Measurements from ENCODE around the gene ACOX1.

Gene ACOX1

DNA sequence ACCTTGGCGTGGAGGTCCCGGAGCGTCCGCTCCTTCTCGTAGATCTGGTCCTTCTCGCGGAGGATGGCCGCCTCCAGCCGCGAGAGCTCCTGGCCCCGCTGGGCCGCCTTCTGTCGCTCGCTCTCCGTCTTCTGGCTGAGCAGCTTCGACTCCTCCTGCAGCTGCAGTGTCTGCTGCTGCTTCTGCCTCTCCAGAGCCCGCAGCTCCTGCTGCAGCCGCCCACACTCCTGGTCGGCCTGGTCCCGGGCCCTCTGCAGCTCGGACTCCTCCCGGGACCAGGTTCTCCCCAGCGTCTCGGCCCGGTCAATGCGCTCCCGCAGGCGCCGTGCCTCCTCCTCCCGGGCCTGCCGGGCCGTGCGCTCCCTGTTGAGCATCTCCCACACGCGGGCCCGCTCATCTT, 29.2 kb upstream of the ACOX1 start:
- no peak for DNase-seq

DNA sequence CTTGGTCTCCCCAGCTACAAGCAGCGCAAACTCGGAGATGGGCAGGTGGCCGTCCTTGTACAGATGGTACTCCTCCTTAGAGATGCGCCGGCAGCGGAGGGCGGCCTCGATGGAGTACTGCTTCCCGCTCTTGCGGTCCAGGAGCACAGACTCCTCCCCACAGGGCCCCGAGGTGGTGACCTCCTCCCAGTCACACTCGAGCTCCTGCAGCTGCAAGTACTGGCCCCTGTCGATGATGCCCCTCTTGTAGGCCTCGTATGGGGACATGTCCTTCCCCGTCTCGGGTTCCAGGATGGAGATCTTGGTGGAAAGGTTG, 28.8 kb upstream of the ACOX1 start:
- no peak for DNase-seq

DNA sequence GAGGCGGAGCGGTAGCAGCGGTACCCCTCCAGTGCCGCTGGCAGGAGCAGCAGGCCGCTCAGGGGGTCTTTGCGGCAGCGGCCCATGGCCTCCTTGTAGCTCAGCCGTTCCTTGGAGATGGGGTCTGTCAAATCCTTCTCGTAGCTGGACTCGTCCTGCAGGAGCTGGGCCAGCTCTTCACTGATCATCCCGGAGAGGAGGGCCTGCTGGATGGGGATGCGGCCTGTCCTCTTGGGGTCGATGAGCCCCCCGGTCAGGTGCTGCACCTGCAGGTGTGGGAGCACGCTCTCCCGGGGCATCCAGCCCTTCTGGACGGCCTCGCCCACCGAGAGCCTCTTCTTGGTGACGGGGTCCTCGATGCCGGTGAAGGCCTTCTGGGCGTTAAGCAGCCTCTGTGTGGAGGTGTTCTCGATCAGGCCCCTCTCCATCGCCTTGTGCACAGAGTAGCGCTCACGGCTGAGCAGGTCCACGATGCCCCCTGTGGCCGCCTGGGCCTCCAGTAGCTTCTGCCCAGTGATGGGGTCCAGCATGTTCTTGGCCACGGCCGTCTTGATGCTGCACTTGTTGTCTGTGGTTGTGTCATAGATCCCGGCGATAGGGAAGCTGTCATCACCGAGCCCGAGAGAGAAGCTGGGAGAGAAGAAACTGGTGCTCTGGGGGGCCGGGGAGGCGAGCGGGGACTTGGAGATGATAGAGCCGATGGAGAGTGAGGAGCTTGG, 28.3 kb upstream of the ACOX1 start:
- no peak for DNase-seq

DNA sequence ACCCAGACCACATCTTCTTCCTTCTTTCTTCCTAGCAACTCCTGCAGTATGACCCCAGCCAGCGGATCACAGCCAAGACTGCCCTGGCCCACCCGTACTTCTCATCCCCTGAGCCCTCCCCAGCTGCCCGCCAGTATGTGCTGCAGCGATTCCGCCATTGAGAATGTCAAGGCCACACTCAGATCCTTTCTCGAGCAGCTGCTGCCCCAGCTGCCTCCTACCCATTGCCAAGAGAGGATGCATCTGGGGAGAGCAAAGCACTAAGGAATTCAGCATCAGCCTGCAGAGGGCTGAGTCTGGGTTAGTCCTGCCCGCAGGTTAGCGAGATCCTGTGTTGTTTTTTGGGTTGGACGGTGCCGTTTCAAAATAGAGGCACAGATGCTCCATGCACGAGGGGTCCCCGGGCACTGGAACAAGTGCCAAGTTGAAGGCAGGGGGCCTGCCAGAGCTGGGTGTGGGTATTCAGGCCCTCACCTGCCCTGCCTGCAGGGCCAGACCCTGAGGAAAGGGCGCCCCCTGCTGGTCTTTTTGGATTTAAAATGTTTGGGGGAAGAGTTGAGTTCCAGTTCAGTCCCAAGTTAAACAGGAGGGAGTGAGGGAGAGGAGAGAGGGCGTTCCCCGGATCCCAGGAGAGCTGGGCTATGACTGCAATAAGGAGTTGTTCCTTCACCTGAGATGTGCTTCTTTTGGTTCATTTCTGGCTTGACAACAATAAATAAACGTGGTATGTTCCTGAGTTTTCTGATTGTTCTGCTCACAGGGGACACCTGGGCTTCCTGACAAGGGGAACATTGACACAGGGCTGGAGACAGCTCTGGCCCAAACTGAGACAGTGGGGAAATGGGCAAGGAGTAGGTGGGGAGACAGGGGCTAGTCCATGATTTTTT, 26.5 kb upstream of the ACOX1 start:
- peak; percentile 81 for DNase-seq

DNA sequence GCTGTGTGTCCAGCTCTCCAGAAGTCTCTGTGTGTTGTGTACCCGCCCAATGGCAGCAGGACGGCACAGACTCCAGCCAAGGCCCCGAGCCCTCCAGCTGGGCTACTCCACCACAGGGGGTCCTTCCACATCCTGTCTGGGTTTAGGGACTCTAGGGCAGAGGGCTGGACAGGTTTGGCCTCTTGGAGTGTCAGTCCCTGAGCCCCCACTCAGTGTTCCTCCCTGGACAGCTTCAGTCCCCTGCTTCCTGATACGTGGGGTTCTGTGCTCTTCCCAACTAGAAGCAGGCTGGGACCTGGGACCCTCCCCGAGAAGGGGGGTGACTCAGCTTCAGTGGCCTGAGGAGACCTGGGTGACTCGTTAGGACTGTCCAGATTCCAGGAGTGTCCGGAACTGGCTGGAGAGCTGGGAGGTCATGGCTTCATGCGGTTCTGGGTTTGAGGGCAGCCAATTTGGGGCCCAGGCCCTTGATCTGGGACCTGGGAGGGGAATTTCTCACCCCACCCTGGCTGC, 25.8 kb upstream of the ACOX1 start:
- DNase-seq = no peak

DNA sequence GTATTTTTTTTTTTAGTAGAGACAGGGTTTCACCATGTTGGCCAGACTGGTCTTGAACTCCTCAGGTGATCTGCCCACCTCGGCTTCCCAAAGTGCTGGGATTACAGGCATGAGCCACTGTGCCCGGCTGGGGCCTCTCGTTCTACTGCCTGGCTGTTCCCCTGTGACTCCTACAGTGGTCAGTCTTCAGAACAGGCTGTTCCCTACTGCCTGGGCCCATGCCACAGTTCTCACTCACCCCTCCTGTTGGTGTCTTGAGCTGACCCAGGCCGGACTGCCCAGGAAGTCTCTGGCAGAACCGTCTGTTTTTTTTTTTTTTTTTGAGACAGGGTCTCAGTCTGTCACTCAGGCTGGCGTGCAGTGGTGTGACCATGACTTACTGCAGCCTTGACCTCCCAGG, 24.9 kb upstream of the ACOX1 start:
- DNase-seq = no peak

DNA sequence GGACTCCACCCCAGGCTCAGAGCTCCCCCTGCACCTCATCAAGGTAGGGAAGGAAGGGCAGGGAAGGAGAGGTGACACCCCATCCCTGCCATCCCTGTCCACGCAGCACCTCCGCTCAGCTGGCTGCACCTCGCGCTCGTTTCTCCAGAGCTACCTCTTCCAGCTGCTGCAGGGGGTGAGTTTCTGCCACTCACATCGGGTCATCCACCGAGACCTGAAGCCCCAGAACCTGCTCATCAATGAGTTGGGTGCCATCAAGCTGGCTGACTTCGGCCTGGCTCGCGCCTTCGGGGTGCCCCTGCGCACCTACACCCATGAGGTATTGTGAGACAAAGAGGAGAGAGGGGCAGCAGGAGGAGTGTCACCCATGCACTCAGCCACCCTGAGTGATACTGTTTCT, 23.1 kb upstream of the ACOX1 start:
- no peak for DNase-seq

DNA sequence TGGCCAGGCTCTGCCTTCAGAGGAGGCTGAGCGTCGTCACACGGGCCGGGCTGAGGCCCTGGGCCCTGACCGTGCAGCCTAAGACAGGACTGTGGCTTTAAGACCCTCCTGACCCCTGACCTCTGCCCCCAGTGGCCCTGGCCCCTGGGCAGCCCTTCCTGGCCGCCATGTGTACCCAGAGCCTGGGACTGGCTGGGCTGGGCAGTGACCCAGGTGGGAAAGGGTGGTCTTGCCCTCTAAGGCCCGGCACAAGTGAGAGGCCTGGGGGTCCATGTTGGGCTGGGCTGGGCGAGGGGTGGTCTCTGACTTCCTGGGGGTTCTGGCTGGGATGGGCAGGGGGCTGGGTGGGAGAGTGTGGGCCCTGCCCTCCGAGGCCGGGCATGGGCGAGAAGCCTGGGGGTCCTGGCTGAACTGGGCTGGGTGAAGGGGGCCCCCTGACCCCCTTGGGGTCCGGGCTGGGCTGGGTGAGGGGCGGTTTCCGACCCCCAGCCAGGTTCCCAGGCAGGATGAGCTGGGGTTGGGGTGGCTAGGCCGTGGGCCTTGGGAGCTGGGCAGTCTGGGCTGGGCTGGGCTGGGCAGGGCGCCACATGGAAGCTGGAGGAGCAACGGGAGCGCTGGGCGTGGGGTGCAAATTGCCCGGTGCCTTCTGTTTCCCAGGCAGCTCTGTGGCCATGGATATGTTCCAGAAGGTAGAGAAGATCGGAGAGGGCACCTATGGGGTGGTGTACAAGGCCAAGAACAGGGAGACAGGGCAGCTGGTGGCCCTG, 22.0 kb upstream of the ACOX1 start, which contains the start of gene CDK3:
TSS of gene CDK3 (plus strand) at position 101 of the 767 bp plus-strand sequence. CDS start at position 672, 571 bp downstream.
- DNase-seq = no peak

DNA sequence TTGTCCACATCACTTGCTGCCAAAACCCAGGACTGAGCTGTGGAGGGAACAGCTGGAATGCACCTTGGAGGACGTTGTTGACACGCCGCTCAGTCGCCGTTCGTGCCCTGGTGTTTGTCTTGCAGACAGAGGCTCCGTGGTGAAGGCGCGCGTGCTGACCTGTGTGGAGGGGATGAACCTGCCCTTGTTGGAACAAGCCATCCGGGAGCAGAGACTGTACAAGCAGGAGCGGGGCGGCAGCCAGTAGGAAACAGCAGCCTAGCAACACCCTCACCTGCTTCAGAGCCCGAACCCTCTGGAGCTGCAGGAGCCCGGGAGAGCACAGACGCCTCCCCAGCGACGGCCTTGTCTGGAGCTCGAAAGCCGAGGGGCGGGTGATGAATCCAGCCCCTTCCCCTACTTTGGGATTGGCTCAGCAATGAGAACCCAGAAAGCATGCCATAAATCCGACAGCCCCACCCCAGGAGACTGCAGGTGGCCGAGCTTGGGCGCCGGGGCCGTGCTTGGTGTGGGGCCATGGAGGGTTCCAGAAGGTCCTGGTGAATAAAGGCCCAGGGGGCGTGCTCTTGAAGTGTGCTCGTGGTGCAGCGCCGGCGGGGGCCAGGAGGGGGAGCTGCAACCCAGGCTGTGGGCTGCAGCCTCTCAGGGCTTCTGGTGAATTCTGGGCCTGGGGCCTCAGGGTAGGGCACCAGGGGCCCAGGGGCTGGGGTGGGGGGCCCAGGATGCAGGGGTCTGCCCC, 21.2 kb upstream of the ACOX1 start:
- peak; percentile 54 for DNase-seq

DNA sequence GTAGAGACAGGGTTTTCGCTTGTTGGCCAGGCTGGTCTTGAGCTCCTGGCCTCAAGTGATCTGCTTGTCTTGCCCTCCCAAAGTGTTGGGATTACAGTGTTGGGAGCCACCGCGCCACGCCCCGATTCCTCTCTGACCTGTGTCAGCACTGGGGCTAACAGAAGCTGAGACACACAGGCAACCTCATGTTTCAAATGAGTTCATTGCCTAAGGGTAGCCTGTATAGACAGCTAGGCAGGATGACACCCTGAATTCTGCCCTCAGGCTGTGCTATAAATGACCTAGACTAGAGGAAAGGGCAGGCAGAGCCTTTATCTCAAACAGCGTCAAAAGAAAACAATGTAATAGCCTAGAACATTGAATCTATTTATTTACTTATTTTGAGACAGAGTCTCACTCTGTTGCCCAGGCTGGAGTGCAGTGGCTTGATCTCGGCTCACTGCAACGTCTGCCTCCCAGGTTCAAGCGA, 19.4 kb upstream of the ACOX1 start:
- DNase-seq = no peak

DNA sequence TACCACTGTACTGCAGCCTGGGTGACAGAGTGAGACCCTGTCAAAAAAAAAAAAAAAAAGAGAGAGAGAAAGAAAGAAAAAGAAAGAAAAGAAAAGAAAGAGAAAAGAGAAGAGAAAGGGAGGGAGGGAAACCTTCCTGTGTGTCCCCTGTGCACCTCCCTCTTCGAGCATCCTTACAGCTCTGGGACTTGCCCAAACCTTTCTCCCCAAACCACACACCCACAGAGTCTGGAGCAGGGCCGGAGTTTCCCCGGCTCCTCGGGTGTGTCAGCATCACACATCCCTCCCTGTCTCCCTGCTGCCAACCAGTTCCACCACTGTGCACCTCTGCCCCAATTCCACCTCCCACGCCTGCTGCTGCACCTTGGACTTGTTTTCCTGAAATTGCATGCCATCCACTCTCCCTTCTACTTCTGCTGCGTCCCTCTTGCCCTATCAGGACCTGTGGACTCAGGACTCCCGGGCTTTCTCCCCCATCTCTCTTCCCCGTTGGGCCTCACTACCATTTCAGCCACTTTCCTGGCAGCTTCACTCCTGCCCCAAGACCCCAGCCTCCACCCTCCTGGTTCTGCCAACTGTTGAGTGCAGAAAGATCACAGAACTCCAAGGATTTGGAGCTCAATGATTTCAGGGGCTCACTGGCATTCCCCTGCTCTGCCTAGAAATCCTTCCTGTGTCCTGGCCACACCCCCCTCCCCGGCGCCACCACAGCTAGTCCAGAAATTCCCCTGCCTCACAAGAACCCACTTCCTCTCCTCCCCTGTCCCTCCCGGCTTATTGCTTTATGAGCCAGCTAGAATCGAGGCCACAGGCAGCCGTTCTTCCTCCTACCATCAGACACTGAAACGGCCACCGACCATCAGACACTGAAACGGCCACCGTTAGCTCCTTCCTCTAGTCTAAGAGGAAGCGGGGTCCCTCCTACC, 18.0 kb upstream of the ACOX1 start:
- no peak for DNase-seq

DNA sequence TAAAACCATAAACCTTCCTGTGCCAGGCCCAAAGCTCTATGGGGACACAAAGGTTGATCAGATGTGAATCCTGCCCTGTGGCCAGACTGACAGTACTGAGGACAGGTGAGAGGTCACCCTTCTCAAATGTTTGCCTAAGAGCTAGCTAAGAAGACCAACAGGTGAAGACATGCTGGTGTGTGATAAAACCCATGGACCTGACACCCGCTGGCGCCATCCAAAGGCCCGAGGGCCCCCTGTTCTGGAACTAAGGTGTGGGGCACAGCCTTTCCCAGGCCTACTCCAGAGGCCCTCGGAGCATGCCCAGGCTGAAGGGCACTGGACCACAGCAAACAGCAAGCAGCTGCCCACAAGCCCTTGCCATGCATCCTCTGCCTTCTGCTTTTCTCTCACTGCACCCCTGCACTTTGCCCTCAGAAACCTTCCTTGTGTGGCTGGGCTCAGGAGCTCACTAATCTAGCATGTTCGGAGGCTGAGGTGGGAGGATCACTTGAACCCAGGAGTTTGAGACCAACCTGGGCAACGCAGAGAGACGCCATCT, 16.5 kb upstream of the ACOX1 start:
- DNase-seq = no peak

DNA sequence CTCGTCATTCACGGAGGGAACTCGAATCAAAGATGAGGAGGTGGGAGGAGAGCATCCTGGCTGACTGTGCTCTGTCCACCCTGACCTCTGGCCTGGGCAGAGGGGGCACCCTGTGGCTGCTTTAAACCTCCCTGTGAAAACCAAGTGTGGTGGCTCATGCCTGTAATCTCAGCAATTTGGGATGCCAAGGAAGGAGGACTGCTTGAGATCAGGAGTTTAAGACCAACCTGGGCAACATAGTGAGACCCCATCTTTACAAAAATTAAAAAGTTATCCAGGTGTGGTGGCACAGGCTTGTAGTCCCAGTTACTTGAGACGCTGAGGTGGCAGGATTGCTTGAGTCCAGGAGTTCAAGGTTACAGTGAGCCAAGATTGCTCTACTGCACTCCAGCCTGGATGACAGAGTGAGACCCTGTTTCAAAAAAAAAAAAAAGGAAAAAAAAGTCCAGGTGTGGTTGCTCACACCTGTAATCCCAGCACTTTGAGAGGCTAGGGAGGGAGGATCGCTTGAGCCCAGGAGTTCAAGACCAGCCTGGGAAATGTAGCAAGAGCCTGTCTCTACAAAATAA, 15.9 kb upstream of the ACOX1 start:
- DNase-seq = no peak

DNA sequence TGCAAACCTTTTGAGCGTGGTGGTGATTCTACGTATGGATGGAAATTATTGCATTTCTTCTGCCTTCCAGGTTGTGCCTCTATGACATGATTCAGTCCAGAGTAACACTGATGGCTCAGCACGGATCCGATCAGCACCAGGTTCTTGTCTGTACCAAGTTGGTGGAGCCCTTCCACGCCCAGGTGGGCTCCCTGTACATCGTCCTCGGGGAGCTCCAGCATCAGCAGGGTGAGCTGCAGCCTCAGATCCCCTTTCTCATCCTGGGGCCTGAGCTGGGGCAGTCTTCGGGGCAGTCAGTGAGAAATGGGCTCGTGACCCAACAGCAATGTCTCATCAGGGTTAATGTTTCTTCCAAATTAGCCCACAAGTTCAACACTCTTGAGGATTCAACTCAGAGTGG, 12.4 kb upstream of the ACOX1 start:
- no peak for DNase-seq

DNA sequence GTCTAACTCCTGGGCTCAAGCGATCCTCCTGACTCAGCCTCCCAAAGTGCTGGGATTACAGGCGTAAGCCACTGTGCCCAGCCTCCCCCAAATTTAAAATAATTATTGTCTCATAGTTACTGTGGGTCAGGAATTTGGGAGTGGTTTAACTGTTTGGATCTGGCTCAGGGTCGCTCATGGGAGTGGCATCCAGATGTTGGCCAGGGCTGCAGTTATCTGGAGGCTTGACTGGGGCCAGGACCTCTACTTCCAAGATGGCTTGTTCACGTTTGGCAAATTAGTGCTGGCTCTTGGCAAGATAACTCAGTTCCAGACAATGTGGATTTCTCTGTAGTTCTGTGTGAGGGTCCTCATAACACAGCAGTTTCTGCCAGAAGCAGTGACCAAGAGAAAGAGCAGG, 8.1 kb upstream of the ACOX1 start:
- no peak for DNase-seq

DNA sequence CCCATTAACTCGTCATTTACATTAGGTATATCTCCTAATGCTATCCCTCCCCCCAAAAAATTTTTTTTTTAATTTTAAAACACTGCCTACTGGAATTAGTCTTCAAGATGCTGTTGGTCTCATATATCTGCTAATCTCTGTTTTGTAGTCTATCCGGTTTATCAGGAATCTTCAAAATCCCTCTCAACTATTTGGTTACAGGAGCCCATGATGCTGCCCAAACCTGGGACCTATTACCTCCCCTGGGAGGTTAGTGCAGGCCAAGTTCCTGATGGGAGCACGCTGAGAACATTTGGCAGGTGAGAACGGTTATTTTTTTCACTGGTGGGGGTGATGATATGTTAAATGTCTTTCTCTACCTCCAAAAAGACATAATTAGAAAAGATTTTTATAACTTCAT, 7.0 kb upstream of the ACOX1 start:
- no peak for DNase-seq

DNA sequence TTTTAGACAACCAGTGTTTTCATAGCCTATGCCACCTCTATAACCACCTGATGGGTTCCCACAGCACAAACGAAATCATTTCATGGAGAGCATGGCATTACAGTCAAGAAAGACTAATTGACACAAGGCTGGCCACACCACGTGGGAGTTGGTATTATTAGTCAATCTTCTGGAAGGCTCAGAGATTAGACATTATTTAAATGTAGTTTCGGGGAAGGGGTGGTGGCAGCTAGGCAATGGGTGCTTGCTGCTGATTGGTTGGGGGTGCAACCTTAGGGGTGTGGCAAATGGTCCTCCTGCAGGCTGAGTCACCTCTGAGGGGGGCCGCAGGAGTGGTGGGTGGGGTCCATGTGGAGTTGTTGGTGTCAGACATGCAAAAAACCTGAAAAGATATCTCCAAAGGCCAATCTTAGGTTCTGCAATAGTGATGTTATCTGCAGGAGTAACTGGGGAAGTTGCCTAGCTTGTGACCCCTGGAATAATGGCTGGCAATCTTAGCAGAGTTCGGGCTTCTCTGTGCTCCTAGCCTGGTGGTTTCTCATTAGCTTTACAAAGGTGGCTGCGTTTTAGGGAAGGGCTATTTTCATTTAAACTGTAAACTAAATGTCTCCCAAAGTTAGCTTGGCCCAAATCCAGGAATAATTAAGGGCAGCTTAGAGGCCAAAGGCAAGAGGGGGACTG, 4.7 kb upstream of the ACOX1 start:
- DNase-seq = no peak

DNA sequence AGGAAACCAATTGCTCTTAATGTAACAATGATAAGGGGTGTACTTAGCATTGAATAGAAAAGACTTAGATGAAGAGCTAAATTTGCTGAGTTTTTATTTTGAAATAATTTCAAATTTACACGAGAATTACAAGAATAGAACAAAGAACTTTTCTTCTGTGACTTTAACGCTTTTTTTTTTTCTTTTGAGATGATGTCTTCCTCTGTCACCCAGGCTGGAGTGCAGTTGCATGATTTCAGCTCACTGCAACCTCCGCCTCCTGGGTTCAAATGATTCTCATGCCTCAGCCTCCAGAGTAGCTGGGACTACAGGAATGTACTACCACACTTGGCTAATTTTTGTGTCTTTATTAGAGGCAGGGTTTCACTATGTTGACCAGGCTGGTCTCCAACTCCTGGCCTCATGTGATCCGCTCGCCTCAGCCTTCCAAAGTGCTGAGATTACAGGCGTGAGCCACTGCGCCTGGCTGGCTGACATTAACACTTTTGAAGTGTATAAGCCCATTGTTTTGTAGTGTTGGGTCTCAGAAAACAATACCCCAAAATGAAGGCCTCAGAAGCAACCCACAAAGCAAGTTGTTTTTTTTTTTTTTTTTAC, 2.2 kb upstream of the ACOX1 start:
- DNase-seq = no peak

DNA sequence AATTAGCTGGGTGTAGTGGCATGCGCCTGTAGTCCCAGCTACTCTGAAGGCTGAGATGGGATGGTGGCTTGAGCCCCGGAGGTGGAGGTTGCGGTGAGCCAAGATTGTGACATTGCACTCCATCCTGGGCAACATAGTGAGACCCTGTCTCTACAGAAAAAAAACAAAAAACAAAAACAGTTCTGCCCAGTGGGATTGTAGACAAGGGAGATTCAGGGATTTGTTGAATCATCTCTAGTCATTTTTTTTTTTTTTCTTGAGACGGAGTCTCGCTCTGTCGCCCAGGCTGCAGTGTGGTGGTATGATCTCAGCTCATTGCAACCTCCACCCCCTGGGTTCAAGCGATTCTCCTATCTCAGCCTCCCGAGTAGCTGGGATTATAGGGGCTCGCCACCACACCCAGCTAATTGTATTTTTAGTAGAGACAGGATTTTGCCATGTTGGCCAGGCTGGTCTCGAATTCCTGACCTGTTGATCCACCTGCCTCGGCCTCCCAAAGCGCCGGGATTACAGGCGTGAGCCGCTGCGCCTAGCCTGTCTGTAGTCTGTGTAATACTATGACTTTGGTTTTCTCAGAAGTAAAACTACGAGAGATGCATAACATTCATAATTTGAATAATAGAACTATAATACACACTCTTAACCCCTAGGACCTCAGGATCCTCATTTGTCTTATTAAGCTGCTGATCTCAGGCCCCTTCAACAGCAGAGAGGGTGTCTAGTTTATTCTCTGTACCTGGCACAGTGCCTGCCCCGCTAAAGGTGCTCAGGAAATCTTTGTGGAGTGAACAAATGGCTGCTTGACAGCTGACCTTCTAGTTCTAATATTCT, 1.4 kb upstream of the ACOX1 start:
- DNase-seq = no peak

Measured in effector CD4-positive, alpha-beta T cell (primary cell).